ENCODE measurements around the gene RGS9BP.

DNA sequence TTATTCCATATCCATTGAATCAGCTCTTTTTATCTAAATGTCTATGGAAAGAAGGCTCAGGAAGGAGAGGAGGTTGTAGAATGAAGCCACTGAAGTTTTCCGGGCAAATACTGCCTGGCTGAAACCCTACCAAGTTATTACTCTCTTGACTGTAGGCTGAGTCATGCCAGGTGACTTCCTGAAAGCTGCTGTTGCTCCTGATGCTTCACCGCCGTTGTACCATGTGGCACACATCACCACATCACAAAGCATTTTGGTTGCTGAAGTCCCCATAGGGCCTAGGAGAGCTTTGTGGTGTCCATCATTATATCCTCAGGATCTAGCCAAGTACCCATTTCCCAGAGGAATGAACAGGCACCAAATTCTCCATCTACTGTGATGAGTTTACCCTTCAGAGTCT, 32.8 kb downstream of the RGS9BP start:
- TF ChIP-seq, protein P1, sequence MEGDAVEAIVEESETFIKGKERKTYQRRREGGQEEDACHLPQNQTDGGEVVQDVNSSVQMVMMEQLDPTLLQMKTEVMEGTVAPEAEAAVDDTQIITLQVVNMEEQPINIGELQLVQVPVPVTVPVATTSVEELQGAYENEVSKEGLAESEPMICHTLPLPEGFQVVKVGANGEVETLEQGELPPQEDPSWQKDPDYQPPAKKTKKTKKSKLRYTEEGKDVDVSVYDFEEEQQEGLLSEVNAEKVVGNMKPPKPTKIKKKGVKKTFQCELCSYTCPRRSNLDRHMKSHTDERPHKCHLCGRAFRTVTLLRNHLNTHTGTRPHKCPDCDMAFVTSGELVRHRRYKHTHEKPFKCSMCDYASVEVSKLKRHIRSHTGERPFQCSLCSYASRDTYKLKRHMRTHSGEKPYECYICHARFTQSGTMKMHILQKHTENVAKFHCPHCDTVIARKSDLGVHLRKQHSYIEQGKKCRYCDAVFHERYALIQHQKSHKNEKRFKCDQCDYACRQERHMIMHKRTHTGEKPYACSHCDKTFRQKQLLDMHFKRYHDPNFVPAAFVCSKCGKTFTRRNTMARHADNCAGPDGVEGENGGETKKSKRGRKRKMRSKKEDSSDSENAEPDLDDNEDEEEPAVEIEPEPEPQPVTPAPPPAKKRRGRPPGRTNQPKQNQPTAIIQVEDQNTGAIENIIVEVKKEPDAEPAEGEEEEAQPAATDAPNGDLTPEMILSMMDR (IDR thresholded peaks at IDR 0.05), result no peak
- no peak for TF ChIP-seq POLR2A (IDR thresholded peaks at IDR 0.05)
